Measurements from ENCODE around the gene DMD.
A peak's percentile ranks its signal among the peaks of the same experiment; 100 is the strongest.

Gene DMD

DNA sequence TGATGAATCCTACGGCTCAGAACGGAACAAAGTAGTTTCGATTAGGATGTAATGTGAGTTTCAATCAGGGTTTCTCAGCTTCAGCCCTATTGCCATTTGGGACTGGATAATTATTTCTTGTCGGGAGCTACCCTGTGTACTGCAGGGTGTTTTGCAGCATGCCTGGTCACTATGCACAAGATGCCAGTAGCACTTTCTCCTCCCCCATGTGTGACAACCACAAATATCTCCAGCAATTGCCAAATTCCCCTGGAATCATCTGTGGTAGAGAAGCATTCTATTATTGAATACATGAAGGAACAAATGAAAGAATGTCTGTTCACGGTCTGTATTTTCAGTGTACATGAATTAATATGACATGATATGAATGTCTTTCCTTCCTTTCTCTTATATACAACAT is 1356.6 kb downstream of the DMD start:
- TF ChIP-seq, protein P1, sequence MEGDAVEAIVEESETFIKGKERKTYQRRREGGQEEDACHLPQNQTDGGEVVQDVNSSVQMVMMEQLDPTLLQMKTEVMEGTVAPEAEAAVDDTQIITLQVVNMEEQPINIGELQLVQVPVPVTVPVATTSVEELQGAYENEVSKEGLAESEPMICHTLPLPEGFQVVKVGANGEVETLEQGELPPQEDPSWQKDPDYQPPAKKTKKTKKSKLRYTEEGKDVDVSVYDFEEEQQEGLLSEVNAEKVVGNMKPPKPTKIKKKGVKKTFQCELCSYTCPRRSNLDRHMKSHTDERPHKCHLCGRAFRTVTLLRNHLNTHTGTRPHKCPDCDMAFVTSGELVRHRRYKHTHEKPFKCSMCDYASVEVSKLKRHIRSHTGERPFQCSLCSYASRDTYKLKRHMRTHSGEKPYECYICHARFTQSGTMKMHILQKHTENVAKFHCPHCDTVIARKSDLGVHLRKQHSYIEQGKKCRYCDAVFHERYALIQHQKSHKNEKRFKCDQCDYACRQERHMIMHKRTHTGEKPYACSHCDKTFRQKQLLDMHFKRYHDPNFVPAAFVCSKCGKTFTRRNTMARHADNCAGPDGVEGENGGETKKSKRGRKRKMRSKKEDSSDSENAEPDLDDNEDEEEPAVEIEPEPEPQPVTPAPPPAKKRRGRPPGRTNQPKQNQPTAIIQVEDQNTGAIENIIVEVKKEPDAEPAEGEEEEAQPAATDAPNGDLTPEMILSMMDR (IDR thresholded peaks at IDR 0.05; ENCODE audit: low read depth, low read length), result no peak
- H3K27me3 ChIP-seq, result no peaks in the 10 kb centered on the region
- no peak overlapping the region for H3K4me3 ChIP-seq (ENCODE audit: low read depth, low read length)
- H3K9me3 ChIP-seq, result no peaks in the 10 kb centered on the region
- H3K36me3 ChIP-seq, result no peaks in the 10 kb centered on the region
- H3K4me1 ChIP-seq, result no peaks in the 10 kb centered on the region
- no peak for DNase-seq

DNA sequence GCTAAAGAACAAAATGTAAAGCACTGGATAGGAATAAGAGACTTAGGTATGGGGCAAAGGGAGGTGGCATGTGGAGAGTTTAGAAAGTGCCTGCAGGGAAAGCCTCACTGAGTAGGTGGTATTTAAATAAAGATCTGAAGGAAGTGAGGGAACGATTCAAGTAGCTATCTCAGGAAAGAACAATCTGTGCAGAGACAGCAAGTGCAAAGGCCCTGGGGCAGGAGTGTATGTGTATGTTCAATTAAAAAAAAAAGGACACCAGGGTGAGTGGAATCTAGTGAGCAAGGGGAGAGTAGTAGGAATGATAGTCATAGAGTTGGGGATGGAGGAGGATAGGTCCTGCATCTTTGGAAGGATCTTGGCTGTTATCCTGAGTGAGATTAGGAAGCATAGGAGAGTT is 1359.6 kb downstream of the DMD start:
- DNase-seq, result no peak
- TF ChIP-seq, protein P1 (IDR thresholded peaks at IDR 0.05; ENCODE audit: low read depth, low read length), result no peak
- H3K4me3 ChIP-seq (ENCODE audit: low read depth, low read length), result no peak overlapping the region
- H3K27me3 ChIP-seq, result no peaks in the 10 kb centered on the region
- H3K9me3 ChIP-seq, result no peaks in the 10 kb centered on the region
- H3K4me1 ChIP-seq, result peaks cover 13% of the 10 kb centered on the region; the same call in 1 of the 2 replicates
- no peaks in the 10 kb centered on the region for H3K36me3 ChIP-seq

DNA sequence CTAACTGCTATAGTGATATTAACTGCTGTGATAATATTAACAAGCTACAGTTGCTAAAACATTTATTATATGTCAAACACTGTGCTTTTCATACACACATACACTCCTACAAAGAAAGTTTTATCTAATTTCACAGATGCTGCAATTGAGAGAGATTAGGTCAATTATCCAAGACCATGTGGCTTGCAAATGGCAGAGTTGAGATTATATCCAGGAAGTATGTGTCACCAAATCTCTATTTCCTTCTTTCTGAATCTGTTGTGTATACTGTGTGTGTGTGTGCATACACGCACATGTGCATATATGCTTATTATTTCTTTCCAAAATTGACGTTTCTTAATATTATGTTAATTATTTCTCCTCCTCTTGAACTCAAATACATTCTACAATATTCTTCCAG is 1363.6 kb downstream of the DMD start:
- no peaks in the 10 kb centered on the region for H3K36me3 ChIP-seq
- H3K27me3 ChIP-seq, result no peaks in the 10 kb centered on the region
- no peak for DNase-seq
- TF ChIP-seq, protein P1 (IDR thresholded peaks at IDR 0.05; ENCODE audit: low read depth, low read length), result no peak
- H3K9me3 ChIP-seq, result no peaks in the 10 kb centered on the region
- H3K4me3 ChIP-seq (ENCODE audit: low read depth, low read length), result no peak overlapping the region
- H3K4me1 ChIP-seq, result peaks cover 13% of the 10 kb centered on the region; the same call in 1 of the 2 replicates

DNA sequence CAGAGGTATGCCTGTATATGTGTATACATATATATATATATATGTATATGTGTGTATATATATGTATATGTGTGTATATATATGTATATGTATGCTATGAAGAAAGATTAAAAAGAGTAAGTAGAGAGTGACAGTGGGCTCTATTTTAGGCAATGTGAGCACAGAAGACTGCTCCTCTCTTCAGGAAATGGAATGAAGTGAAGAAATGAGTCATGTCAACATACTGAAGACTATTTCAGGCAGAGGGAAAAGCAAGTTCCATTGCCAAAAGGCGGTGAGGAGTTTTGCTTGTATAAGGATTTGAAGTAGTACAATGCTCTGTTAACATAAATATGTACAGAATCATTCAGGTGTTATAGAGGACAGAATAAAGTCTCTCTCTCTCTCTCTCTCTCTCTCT is 1366.3 kb downstream of the DMD start:
- DNase-seq, result no peak
- no peaks in the 10 kb centered on the region for H3K36me3 ChIP-seq
- TF ChIP-seq, protein P1 (IDR thresholded peaks at IDR 0.05; ENCODE audit: low read depth, low read length), result no peak
- H3K27me3 ChIP-seq, result no peaks in the 10 kb centered on the region
- H3K4me1 ChIP-seq, result peaks cover 13% of the 10 kb centered on the region; the same call in 1 of the 2 replicates
- no peak overlapping the region for H3K4me3 ChIP-seq (ENCODE audit: low read depth, low read length)
- H3K9me3 ChIP-seq, result no peaks in the 10 kb centered on the region

DNA sequence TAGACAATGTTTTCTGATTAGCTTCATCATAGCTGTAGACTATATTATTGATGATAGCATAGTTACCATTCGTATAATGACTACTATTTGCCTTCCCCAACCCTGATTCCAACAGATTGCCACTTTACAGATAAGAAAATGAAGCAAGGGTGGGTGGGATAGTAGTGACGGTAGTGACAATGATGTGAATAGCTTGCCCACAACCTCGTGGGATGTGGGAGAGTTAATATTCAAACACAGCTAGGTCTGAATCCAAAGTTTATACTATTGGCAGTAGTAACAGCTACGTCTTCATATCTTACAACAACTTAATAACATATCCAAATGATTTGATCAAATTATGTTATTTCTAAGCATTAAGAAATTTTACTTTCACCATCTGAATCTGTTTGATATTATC is 1372.7 kb downstream of the DMD start:
- H3K27me3 ChIP-seq, result no peaks in the 10 kb centered on the region
- DNase-seq, result no peak
- TF ChIP-seq, protein P1 (IDR thresholded peaks at IDR 0.05; ENCODE audit: low read depth, low read length), result no peak
- H3K4me1 ChIP-seq, result peaks cover 3% of the 10 kb centered on the region
- no peaks in the 10 kb centered on the region for H3K9me3 ChIP-seq
- no peaks in the 10 kb centered on the region for H3K36me3 ChIP-seq
- no peak overlapping the region for H3K4me3 ChIP-seq (ENCODE audit: low read depth, low read length)

DNA sequence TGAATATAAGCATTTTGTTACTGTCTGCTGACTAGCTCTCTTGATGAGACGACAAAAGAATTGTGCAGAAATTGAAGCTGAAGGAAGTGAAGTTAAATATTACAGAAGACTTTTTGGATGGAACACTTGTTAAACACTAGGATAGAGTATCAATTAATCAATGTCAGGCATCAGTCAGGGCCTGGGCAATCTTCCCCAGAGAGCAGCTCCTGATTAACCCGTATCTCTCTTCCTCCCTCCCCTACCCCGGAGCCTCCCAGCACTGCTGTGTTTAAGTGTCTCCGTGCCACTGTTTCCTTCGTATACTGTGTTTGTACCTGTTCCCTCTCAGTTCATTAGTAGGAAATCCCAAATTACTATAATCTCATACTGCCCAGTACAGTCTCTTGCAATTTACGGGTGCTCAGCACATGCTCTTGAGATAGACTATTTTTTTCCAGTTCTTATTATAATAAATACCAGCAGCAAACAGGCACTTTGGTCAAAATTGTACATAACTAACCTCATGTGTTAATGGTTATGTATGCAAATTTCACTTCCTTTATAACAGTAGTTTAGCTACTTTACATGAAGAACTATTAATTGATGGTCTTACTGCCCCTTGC is 1373.8 kb downstream of the DMD start:
- no peaks in the 10 kb centered on the region for H3K36me3 ChIP-seq
- H3K4me3 ChIP-seq (ENCODE audit: low read depth, low read length), result no peak overlapping the region
- H3K4me1 ChIP-seq, result peaks cover 3% of the 10 kb centered on the region
- H3K27me3 ChIP-seq, result no peaks in the 10 kb centered on the region
- no peaks in the 10 kb centered on the region for H3K9me3 ChIP-seq
- DNase-seq, result peak; percentile 54
- TF ChIP-seq, protein P1 (IDR thresholded peaks at IDR 0.05; ENCODE audit: low read depth, low read length), result no peak

All from BE2C (cell line).